ENCODE data around the gene FAM3A.

DNA sequence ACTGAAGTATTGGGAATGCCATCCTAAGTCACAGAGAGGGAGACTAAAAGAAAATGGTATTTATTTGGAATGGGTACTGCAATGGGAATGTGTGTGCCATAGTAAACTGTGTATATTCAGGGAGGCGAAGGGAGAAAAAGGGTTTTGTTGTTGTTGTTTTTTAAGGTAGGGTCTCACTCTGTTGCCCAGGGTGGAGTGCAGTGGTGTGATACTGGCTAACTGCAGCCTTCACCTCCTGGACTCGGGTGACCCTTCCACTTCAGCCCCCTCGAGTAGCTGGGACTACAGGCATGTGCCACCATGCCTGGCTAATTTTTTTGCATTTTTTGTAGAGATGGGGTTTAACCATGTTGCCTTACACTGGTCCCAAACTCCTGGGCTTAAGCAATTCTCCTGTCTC, 21.3 kb downstream of the FAM3A start:
- no peak for TF ChIP-seq EZH2phosphoT487 (IDR thresholded peaks at IDR 0.05; ENCODE audit: insufficient read depth, low read depth)
- TF ChIP-seq EZH2 (IDR thresholded peaks at IDR 0.05; ENCODE audit: insufficient read depth, poor library complexity, severe bottlenecking), result no peak
